GM18873 (cell line): Measurements from ENCODE around the gene SPATA31E1.
"Not testable (repeated sequence)": the region's sequence is repeated elsewhere in the genome, so short reads cannot be mapped to it uniquely, and the experiment has no call there.

ENCODE experiments used
- ATAC-seq: cut with Tn5 transposase; IDR thresholded peaks from one replicate; pipeline ENCODE4 v1.9.1; 2021; ENCODE audit warnings: mild to moderate bottlenecking, moderate library complexity, moderate number of reproducible peaks; ENCODE audit not compliant: unreplicated experiment, low FRiP score

SPATA31E1 gene

DNA sequence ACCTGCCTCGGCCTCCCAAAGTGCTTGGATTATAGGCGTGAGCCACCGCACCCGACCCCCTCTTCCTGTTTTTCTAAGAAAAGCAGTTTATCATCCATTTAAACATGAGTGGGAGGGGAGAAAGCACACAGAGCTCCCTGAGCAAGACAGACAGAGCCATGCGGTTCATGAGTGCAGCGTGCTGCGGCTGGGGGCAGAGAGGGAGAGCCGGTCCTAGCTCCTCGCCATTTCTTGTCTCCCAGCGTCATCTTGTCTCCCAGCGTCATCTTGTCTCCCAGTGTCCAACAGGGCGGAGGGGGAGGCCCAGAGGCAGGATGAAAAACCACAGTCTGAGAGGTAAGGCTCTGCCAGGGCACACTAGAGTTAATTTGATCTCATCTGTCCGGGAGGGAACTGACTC is 36.3 kb downstream of the SPATA31E1 start:
- not testable (repeated sequence) for ATAC-seq

DNA sequence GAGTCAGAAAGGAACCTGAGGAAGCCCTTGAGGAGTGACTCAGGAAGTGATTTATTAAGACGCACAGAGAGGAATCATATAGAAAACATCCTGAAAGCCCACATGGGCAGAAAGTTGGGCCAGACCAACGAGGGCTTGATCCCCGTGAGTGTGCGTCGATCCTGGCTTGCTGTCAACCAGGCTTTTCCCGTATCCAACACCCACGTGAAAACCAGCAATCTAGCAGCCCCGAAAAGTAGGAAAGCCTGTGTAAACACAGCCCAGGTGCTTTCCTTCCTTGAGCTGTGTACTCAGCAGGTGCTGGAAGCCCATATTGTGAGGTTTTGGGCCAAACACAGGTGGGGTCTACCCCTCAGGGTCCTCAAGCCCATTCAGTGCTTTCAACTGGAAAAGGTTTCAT is 38.9 kb downstream of the SPATA31E1 start:
- ATAC-seq = not testable (repeated sequence)

DNA sequence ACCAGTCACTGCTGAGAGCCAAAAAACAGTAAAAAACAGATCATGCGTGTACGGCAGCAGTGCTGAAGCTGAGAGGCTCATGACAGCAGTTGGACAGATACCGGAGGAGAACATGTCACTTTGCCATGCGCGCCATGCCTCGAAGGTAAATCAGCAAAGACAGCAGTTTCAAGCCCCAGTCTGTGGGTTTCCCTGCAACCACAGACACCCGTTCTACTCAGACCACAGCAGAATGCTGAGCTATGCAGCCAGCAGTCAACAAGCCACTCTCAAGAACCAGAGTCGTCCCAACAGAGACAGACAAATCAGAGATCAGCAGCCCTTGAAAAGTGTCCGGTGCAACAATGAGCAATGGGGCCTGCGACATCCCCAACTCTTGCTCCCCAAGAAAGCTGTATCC is 40.3 kb downstream of the SPATA31E1 start:
- ATAC-seq = not testable (repeated sequence)

DNA sequence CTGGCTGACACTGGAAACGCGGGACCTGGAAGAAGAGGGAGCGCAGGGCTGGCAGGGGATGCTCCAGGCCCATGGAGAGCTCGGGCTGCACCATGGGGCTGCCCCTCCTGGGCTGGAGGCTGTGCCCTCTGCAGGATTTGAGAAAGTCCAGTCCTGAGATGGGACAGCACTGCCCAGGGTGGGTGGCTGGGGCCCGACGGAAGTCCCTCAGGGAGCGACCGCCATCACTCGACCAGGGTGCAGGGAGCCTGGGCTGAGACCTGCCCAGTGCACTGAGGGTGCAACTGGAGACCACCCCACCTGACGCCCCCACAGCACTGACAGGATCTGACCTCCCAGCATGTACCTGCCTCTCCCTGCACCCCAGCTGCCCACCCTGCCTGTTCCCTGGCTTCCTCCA is 42.2 kb downstream of the SPATA31E1 start:
- ATAC-seq = not testable (repeated sequence)

DNA sequence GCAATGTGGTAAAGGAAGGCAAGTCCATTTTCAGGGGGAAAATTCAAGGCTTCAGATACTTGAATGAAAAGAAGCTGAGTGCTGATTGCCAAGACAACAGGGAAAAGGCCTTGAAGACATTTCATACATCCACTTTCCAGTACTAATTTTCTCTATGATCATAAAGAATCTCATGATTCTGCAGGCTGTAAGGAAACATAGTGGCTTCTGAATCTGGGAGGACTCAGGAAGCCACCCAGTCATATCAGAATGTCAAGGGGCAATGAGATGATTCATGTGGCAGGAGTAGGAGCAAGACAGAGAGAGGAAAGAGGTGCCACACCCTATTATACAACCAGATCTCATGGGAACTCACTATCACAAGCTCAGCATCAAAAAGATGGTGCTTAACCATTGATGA is 46.5 kb downstream of the SPATA31E1 start:
- ATAC-seq = not testable (repeated sequence)

DNA sequence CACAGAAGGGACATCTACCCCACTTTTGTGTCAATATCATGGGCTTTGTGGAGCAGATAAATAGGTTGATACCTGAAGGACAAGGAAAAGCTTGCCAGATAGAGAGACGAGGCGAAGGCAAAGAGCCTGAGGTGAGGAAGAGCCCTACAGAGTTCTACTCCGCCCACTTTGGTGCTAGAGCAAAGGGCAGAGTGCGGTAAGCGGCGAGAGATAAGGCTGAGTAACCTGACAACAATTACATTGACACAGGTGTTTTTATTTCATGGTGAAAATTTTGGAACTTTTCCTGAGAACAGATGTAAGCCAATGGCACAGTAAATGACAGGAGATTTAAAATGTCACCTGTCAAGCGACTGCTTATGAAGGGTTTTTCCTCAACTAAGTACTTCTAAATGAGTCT is 51.8 kb downstream of the SPATA31E1 start:
- ATAC-seq = not testable (repeated sequence)

DNA sequence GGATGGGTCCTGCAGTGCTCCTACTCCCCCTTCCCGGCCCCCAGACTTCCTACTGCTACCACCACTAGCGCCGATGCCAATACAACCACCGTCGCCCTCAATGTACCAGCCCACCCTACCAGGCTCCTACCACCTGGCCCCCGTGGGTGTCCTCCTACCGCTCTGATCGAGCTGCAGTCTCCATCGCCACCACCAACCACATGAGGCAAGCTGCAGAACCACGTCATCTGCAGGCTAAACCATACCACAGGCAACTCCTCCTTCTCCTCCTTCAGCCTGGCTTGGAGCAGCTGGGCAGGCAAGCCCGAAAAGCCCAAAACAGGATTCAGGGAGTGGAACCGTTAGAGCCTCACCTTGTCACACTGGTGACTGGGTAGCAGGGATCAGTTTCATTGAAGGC is 54.7 kb downstream of the SPATA31E1 start:
- not testable (repeated sequence) for ATAC-seq

DNA sequence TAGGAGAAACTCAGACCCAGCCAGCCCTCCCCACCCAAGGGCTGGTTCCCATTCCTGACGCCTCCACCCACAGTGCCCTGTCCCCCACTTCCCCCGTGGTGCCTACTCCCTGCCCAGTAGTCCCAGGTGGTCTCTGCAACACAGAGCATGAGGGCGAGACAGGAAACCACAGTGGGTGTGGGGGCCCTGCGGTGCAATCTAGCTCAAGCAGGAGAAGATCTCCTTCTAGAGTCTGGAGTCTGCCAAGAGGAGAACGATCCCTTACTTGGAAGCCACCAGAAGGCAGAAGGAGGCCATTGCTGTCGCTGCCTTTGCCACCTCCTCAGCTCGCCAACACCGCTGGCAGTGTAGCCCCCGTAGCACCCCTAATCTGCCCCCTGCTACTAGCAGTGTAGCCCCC is 55.2 kb downstream of the SPATA31E1 start:
- ATAC-seq = not testable (repeated sequence)

DNA sequence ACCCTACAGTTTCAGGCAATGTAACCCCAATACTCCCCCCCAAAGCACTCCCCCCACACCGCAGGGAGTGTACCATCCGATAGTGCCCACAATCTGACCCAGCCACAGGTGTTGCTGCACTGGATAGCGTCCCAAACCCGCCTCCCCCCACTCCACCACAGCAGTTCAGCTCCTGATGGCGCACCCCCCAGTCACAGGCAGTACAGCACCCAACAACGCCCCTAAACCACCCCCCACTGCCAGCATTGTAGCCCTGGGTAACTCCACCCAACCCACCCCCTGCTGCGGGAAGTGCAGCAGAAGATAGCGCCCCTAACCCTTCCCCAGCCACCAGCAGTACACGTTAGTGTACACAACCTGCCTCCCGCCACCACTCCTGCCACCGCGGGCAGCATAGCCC is 55.7 kb downstream of the SPATA31E1 start:
- not testable (repeated sequence) for ATAC-seq
